PFSK-1 (cell line): Measurements from ENCODE around the gene KRTAP3-2.

ENCODE experiments used
- FOXP2 ChIP-seq: optimal IDR thresholded peaks from 2 replicates; pipeline ENCODE3; 2011; ENCODE audit warnings: borderline replicate concordance, control low read depth, inconsistent platforms; ENCODE audit not compliant: insufficient read depth; ENCODE audit errors: extremely low read length, extremely low read depth
- POLR2AphosphoS5 ChIP-seq: IDR thresholded peaks from 2 replicates; pipeline ENCODE4 v1.6.1; 2012; ENCODE audit warnings: low read depth, mild to moderate bottlenecking, control low read depth, low read length, moderate library complexity
- SIN3A ChIP-seq: IDR thresholded peaks from 2 replicates; pipeline ENCODE4 v1.6.1; 2012; ENCODE audit warnings: mild to moderate bottlenecking, low read length, moderate library complexity, borderline replicate concordance; ENCODE audit not compliant: insufficient read depth
- TAF1 ChIP-seq: IDR thresholded peaks from 2 replicates; pipeline ENCODE4 v1.6.1; 2012; ENCODE audit warnings: low read length, control low read depth, borderline replicate concordance; ENCODE audit not compliant: insufficient read depth
- TF ChIP-seq, protein P1 (sequence below), 2 experiments: IDR thresholded peaks; 2 replicates each; pipeline versions ENCODE4 v1.6.1 to v1.8.0; 2011 to 2012; ENCODE audit warnings: low read depth in 2 of 2, low read length in 2 of 2, control low read depth in 1 of 2, inconsistent platforms in 1 of 2, mild to moderate bottlenecking in 1 of 2, moderate library complexity in 1 of 2; ENCODE audit not compliant: insufficient read depth in 1 of 2

The KRTAP3-2 gene

DNA sequence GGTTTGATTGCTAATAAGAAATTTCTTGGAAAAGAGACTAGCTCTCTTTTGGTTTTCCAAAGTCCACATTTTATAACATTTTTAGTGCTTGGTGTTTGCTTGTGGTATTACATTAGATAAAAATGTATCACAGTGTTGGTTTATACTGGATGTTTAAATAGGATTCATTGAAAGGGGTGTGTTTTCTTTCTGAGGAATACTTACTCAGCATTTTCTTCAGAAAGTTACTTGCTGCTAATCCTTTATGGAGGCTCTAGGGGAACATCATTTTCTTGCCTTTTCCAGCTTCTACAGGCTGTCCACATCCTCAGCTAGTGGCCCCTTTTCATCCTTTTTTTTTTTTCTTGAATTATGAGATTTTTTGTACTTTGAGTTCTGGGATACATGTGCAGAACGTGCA is 32.1 kb downstream of the KRTAP3-2 start:
- TF ChIP-seq, protein P1, sequence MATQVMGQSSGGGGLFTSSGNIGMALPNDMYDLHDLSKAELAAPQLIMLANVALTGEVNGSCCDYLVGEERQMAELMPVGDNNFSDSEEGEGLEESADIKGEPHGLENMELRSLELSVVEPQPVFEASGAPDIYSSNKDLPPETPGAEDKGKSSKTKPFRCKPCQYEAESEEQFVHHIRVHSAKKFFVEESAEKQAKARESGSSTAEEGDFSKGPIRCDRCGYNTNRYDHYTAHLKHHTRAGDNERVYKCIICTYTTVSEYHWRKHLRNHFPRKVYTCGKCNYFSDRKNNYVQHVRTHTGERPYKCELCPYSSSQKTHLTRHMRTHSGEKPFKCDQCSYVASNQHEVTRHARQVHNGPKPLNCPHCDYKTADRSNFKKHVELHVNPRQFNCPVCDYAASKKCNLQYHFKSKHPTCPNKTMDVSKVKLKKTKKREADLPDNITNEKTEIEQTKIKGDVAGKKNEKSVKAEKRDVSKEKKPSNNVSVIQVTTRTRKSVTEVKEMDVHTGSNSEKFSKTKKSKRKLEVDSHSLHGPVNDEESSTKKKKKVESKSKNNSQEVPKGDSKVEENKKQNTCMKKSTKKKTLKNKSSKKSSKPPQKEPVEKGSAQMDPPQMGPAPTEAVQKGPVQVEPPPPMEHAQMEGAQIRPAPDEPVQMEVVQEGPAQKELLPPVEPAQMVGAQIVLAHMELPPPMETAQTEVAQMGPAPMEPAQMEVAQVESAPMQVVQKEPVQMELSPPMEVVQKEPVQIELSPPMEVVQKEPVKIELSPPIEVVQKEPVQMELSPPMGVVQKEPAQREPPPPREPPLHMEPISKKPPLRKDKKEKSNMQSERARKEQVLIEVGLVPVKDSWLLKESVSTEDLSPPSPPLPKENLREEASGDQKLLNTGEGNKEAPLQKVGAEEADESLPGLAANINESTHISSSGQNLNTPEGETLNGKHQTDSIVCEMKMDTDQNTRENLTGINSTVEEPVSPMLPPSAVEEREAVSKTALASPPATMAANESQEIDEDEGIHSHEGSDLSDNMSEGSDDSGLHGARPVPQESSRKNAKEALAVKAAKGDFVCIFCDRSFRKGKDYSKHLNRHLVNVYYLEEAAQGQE (IDR thresholded peaks at IDR 0.05; ENCODE audit: insufficient read depth in 1 of 2, low read depth in 2 of 2, low read length in 2 of 2), result no peak
- TF ChIP-seq POLR2AphosphoS5 (no peak), FOXP2 (no peak), TAF1 (no peak), SIN3A (no peak)

DNA sequence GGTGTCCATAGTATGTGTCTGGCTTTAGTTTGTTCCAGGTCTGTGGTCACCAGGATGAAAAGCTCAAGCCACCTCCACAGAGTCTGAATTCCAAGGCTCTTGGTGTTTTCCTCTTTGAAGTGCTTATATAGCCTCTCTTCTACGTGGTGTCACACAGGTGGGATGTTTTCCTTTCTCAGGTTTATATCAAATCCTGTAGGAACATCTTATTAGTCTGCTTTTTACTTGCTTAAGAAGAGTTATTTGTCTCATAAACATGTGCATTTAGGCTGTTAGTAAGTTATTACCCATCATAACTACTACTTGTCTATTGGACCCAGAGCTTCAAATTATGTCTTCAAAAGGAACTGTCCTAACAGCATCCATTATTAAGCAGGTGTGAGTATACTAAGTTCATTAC is 32.9 kb downstream of the KRTAP3-2 start, which contains the start of gene KRT39:
KRT39 (minus strand) TSS at position 101 of the 400 bp plus-strand sequence; CDS start at position 9, 92 bp downstream.
- no peak for TF ChIP-seq FOXP2
- TF ChIP-seq SIN3A, result no peak
- no peak for TF ChIP-seq TAF1
- TF ChIP-seq, protein P1 (IDR thresholded peaks at IDR 0.05; ENCODE audit: insufficient read depth in 1 of 2, low read depth in 2 of 2, low read length in 2 of 2), result no peak
- TF ChIP-seq POLR2AphosphoS5, result no peak

DNA sequence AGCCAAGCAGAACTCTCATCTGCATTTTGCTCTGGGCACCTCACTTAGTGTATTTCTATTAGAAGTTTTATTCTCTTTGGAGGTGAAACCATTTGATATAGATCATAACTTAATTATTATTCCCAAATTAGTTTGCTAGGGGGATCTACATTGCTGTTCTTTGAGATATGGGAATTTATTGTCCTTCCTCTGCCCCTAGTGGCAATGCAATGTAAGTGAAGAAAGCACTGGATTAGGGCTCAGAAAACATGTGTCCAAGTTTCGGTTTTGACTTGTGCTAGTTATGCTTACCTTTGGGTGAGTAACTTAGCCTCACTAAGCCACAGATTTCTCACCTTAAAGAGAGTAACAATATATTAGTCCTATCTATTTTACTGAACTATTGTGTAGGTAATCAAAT is 35.9 kb downstream of the KRTAP3-2 start:
- TF ChIP-seq SIN3A (no peak), FOXP2 (no peak), TAF1 (no peak), POLR2AphosphoS5 (no peak)
- TF ChIP-seq, protein P1 (IDR thresholded peaks at IDR 0.05; ENCODE audit: insufficient read depth in 1 of 2, low read depth in 2 of 2, low read length in 2 of 2), result no peak

DNA sequence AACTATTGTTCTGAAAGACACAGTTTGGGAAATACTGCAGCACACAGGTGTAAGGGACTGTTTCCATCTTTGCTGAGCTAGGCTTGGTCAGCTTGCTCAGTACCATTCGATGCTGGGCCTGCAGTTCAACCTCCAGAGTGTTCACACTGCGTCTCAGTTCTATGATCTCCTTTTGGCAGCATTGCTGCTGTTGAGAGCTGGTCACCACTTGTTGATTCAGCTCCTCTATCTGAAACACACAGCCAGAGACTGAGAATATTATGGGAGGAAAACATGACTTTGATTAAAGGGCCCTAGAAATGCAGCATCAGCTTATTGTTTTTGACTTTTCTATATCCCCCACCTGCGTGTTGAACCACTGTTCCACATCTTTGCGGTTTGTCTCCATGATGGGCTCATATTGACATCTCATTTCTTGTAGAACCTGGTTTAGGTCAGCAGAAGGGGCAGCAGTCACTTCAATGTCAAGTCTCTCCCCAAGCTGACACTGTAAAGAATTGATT is 37.6 kb downstream of the KRTAP3-2 start:
- TF ChIP-seq, protein P1 (IDR thresholded peaks at IDR 0.05; ENCODE audit: insufficient read depth in 1 of 2, low read depth in 2 of 2, low read length in 2 of 2), result no peak
- TF ChIP-seq TAF1 (no peak), POLR2AphosphoS5 (no peak)

DNA sequence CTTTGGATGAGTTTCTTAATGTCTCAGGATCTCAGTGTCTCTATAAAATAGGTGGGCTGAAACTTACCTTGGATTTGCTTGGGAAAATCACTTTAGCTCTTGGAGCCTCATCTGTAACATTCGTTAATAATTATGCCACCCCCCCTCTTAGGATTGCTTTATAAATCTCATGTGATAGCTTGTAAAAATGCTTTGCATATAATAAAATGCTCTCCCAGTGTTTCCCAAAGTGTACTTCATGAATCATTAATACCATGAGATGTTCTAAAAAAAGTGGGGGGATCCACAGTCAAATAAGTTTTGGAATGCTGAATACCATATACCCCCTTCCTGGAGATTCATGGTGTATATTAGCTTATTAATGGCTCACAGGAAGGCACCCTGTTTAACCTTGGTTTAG is 38.1 kb downstream of the KRTAP3-2 start:
- TF ChIP-seq POLR2AphosphoS5 (no peak), SIN3A (no peak), FOXP2 (no peak), TAF1 (no peak)
- TF ChIP-seq, protein P1 (IDR thresholded peaks at IDR 0.05; ENCODE audit: insufficient read depth in 1 of 2, low read depth in 2 of 2, low read length in 2 of 2), result no peak
